NB4 (cell line): ENCODE results near the gene BTN1A1.
"Not testable (repeated sequence)": the region's sequence is repeated elsewhere in the genome, so short reads cannot be mapped to it uniquely, and the experiment has no call there.

Experiments used
- DNase-seq: peaks from one replicate; pipeline ENCODE4 v3.0.0; 2010; ENCODE audit warnings: low read depth
- H3K4me3 ChIP-seq: one replicate; pipeline ENCODE4 v1.5.1; 2011; ENCODE audit warnings: mild to moderate bottlenecking, low read depth, low read length, moderate library complexity
- CTCF ChIP-seq: IDR thresholded peaks from one replicate; pipeline ENCODE4 v1.5.1; 2012; ENCODE audit warnings: low read depth, low read length
- MAX ChIP-seq: IDR thresholded peaks from 2 replicates; pipeline ENCODE4 v1.6.1; 2011; ENCODE audit warnings: low read depth, low read length
- MYC ChIP-seq: IDR thresholded peaks from 2 replicates; pipeline ENCODE4 v1.6.1; 2011; ENCODE audit warnings: low read depth, low read length
- POLR2A ChIP-seq: IDR thresholded peaks from 2 replicates; pipeline ENCODE4 v1.6.1; 2011; ENCODE audit warnings: mild to moderate bottlenecking; ENCODE audit not compliant: insufficient read length; ENCODE audit errors: extremely low read depth

BTN1A1 gene

GRCh38 chr6:26541579-26541978 lies 41.5 kb downstream of the BTN1A1 start:
- TF ChIP-seq CTCF (no peak), MAX (no peak), POLR2A (no peak), MYC (no peak)
- no peak for DNase-seq
- no peak overlapping the region for H3K4me3 ChIP-seq

GRCh38 chr6:26543953-26544352 lies 43.9 kb downstream of the BTN1A1 start:
- TF ChIP-seq CTCF = peak; percentile 43
- no peak for TF ChIP-seq POLR2A
- TF ChIP-seq MAX = peak; percentile 46; the same call in 1 of the 2 replicates
- H3K4me3 ChIP-seq = no peak overlapping the region
- DNase-seq = peak; percentile 33

GRCh38 chr6:26544473-26544872 lies 44.4 kb downstream of the BTN1A1 start:
- no peak for DNase-seq
- TF ChIP-seq MAX (no peak), CTCF (no peak), MYC (no peak), POLR2A (no peak)
- no peak overlapping the region for H3K4me3 ChIP-seq

GRCh38 chr6:26545627-26546026 lies 45.5 kb downstream of the BTN1A1 start:
- TF ChIP-seq MYC (no peak), CTCF (no peak), MAX (no peak), POLR2A (no peak)
- DNase-seq = no peak

GRCh38 chr6:26547363-26547762 lies 47.3 kb downstream of the BTN1A1 start:
- DNase-seq, H3K4me3 ChIP-seq: not testable (repeated sequence)

More at GRCh38 chr6:26545627-26546026, 45.5 kb downstream of the BTN1A1 start:
- no peak overlapping the region for H3K4me3 ChIP-seq

GRCh38 chr6:26550250-26550993 lies 50.3 kb downstream of the BTN1A1 start:
- peak; percentile 36 for DNase-seq
- peak overlapping the region; percentile 12 for H3K4me3 ChIP-seq

More at GRCh38 chr6:26550250-26550993, 50.3 kb downstream of the BTN1A1 start:
- TF ChIP-seq MAX (no peak), MYC (no peak), POLR2A (no peak), CTCF (no peak)
